CD14-positive monocyte (primary cell): ENCODE data around the gene RNF10. TPM values are rescaled to one million over a fixed set of nuclear protein-coding genes. Genes with fewer than 3 reads are reported as not detected.

Experiments
- DNase-seq, 3 donors: peaks; one replicate each; pipeline ENCODE4 v3.0.0-alpha.2; 2011 to 2022
- H2AFZ ChIP-seq: 2 replicates; pipeline ENCODE4 v1.6.0; 2012; ENCODE audit warnings: mild to moderate bottlenecking, low read depth, low read length, inconsistent platforms; ENCODE audit not compliant: insufficient read depth, poor library complexity, severe bottlenecking
- H3K27ac ChIP-seq, 2 donors: 1 replicate in 1 of 2; 2 replicates in 1 of 2; pipeline ENCODE4 v1.5.1; 2012 to 2013; ENCODE audit warnings: low read length in 2 of 2, control low read depth in 1 of 2, inconsistent platforms in 1 of 2, low read depth in 1 of 2, mild to moderate bottlenecking in 1 of 2
- H3K27me3 ChIP-seq, 2 donors: one replicate each; pipeline versions ENCODE4 v1.6.0 to v1.6.1; 2011 to 2013; ENCODE audit warnings: low read length in 2 of 2; ENCODE audit not compliant: control insufficient read depth in 2 of 2, insufficient read depth in 2 of 2
- H3K36me3 ChIP-seq, 2 donors: replicated peaks in 1 of 2; 1 replicate in 1 of 2; 2 replicates in 1 of 2; pipeline versions ENCODE4 v1.5.1 to v1.6.1; 2012 to 2013; ENCODE audit warnings: low read length in 2 of 2, control low read depth in 1 of 2, inconsistent platforms in 1 of 2, mild to moderate bottlenecking in 1 of 2; ENCODE audit not compliant: insufficient read depth in 2 of 2, control insufficient read depth in 1 of 2
- H3K4me1 ChIP-seq, 2 donors: 1 replicate in 1 of 2; 2 replicates in 1 of 2; pipeline versions ENCODE4 v1.5.1 to v1.6.1; 2012 to 2013; ENCODE audit warnings: low read length in 2 of 2, control low read depth in 1 of 2, inconsistent platforms in 1 of 2, mild to moderate bottlenecking in 1 of 2, moderate library complexity in 1 of 2; ENCODE audit not compliant: insufficient read depth in 2 of 2, control insufficient read depth in 1 of 2
- H3K4me2 ChIP-seq: replicated peaks from 2 replicates; pipeline ENCODE3; 2012; ENCODE audit warnings: low read length, moderate library complexity, mild to moderate bottlenecking; ENCODE audit not compliant: poor library complexity, severe bottlenecking; ENCODE audit errors: extremely low read depth
- H3K4me3 ChIP-seq, 3 experiments: fragments of 200-600 bp in 1 of 3; sonication (generic) in 1 of 3; replicated peaks in 1 of 3; 1 replicate in 2 of 3; 2 replicates in 1 of 3; pipeline ENCODE4 v1.5.1; 2011 to 2013; ENCODE audit warnings: low read length in 3 of 3, mild to moderate bottlenecking in 3 of 3, control low read depth in 2 of 3, low read depth in 2 of 3, inconsistent platforms in 1 of 3, moderate library complexity in 1 of 3
- H3K79me2 ChIP-seq: 2 replicates; pipeline ENCODE4 v1.6.0; 2012; ENCODE audit warnings: mild to moderate bottlenecking, control low read depth, inconsistent platforms, low read length, moderate library complexity; ENCODE audit not compliant: insufficient read depth
- H3K9ac ChIP-seq: 2 replicates; pipeline ENCODE4 v1.6.0; 2017; ENCODE audit warnings: low read length, mild to moderate bottlenecking; ENCODE audit not compliant: insufficient read depth, poor library complexity, severe bottlenecking
- H3K9me3 ChIP-seq, 2 donors: replicated peaks in 1 of 2; 1 replicate in 1 of 2; 2 replicates in 1 of 2; pipeline versions ENCODE4 v1.5.1 to v1.6.1; 2012 to 2013; ENCODE audit warnings: low read length in 2 of 2, control low read depth in 1 of 2; ENCODE audit not compliant: control insufficient read depth in 1 of 2, insufficient read depth in 1 of 2
- H4K20me1 ChIP-seq: 2 replicates; pipeline ENCODE4 v1.6.0; 2012; ENCODE audit warnings: mild to moderate bottlenecking, low read length, control low read depth, moderate library complexity; ENCODE audit not compliant: insufficient read depth
- H3K27ac Mint-ChIP-seq, 7 donors: one replicate each; pipeline ENCODE4 v1.8.0; 2020; ENCODE audit warnings: mild to moderate bottlenecking in 7 of 7, mixed read lengths in 7 of 7, moderate library complexity in 6 of 7, inconsistent platforms in 2 of 7
- H3K27me3 Mint-ChIP-seq, 3 donors: one replicate each; pipeline ENCODE4 v1.8.0; 2021 to 2022; ENCODE audit warnings: low read depth in 3 of 3, mild to moderate bottlenecking in 3 of 3, mixed read lengths in 3 of 3, moderate library complexity in 3 of 3, inconsistent platforms in 1 of 3
- H3K36me3 Mint-ChIP-seq, 2 donors: one replicate each; pipeline ENCODE4 v1.8.0; 2020; ENCODE audit warnings: mixed read lengths in 2 of 2, inconsistent platforms in 1 of 2, mild to moderate bottlenecking in 1 of 2
- H3K4me1 Mint-ChIP-seq: one replicate; pipeline ENCODE4 v1.8.0; 2020; ENCODE audit warnings: mild to moderate bottlenecking, mixed read lengths
- H3K4me3 Mint-ChIP-seq, 2 donors: one replicate each; pipeline ENCODE4 v1.8.0; 2020; ENCODE audit warnings: mild to moderate bottlenecking in 2 of 2, mixed read lengths in 2 of 2, moderate library complexity in 1 of 2
- H3K9me3 Mint-ChIP-seq, 7 donors: one replicate each; pipeline ENCODE4 v1.8.0; 2020 to 2022; ENCODE audit warnings: mixed read lengths in 7 of 7, mild to moderate bottlenecking in 6 of 7, moderate library complexity in 6 of 7, inconsistent platforms in 2 of 7
- WGBS: methylation state at CpG from one replicate; pipeline ENCODE4 v1.1.5; 2013; ENCODE audit warnings: missing lambda C conversion rate; ENCODE audit not compliant: insufficient coverage; 5-methylcytosine and 5-hydroxymethylcytosine counted together
- intact Hi-C, 2 donors: fragments of 100-400 bp; cut with micrococcal nuclease; formaldehyde crosslinking; loops; one replicate each; pipeline versions ENCODE4 v1.15.0 to v1.15.1; 2023
- polyA plus RNA-seq, 3 donors: library from polyadenylated mRNA; depleted of rRNA in 1 of 3; unstranded in 2 of 3; stranded (reverse) in 1 of 3; fragments of 300-500 nt in 2 of 3; fragments of >200 nt in 1 of 3; fragmentation: Illumina TruSeq in 2 of 3; gene quantifications; 1 replicate in 2 of 3; 2 replicates in 1 of 3; pipeline ENCODE4 v1.2.3, GENCODE V29; 2012 to 2021
- TF ChIP-seq, protein P1 (sequence below): fragments of 200-600 bp; IDR thresholded peaks from one replicate; pipeline ENCODE4 v1.8.0; 2022; ENCODE audit warnings: antibody characterized with exemption, mild to moderate bottlenecking

The RNF10 gene
- polyA plus RNA-seq, 3 donors = 62.4 to 178 (median 106) TPM

DNA sequence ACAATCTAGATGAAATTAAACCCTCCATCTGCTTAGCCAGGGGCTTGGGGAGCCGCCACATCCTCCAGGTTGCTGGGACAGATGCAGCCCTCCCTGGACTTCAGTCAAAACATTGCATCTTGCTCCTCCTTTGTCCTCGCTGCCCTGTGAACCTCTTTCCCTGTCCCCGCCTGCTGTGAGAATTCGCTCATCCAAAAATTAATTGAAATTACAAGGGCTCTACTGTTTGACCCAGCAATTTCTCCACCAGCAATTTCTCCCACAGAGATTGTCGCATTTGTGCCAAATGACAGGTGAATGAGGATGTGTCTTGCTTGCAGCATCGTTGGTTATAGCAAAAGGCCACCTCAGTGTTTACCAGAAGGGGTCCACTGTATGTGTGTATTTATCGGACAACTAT is 52.0 kb downstream of the RNF10 start:
- H3K4me1 ChIP-seq = peaks cover 18 to 31% of the 10 kb centered on the region in 2 donors
- Mint-ChIP-seq H3K36me3 (peaks cover 0 to 2% of the 10 kb centered on the region in 2 donors), H3K27ac (no peak overlapping the region), H3K9me3 (peaks cover 0 to 11% (median 0%) of the 10 kb centered on the region in 7 donors), H3K4me3 (peak overlapping the region in 1 of 2 donors; percentile 35), H3K27me3 (peaks cover 27 to 41% (median 30%) of the 10 kb centered on the region in 3 donors), H3K4me1 (peaks cover 23% of the 10 kb centered on the region)
- TF ChIP-seq, protein P1, sequence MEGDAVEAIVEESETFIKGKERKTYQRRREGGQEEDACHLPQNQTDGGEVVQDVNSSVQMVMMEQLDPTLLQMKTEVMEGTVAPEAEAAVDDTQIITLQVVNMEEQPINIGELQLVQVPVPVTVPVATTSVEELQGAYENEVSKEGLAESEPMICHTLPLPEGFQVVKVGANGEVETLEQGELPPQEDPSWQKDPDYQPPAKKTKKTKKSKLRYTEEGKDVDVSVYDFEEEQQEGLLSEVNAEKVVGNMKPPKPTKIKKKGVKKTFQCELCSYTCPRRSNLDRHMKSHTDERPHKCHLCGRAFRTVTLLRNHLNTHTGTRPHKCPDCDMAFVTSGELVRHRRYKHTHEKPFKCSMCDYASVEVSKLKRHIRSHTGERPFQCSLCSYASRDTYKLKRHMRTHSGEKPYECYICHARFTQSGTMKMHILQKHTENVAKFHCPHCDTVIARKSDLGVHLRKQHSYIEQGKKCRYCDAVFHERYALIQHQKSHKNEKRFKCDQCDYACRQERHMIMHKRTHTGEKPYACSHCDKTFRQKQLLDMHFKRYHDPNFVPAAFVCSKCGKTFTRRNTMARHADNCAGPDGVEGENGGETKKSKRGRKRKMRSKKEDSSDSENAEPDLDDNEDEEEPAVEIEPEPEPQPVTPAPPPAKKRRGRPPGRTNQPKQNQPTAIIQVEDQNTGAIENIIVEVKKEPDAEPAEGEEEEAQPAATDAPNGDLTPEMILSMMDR = no peak
- no peak overlapping the region for H3K4me3 ChIP-seq
- no peak for DNase-seq
- H3K9ac ChIP-seq = no peak overlapping the region
- no peaks in the 10 kb centered on the region for H3K79me2 ChIP-seq
- no peaks in the 10 kb centered on the region for H4K20me1 ChIP-seq
- peaks cover 3 to 23% of the 10 kb centered on the region in 2 donors for H3K27me3 ChIP-seq
- intact Hi-C loops = no loop called here
- H3K27ac ChIP-seq = no peak overlapping the region
- no peak overlapping the region for H3K4me2 ChIP-seq
- WGBS = 75% methylated on average over 4 of the region's 7 CpGs
- no peaks in the 10 kb centered on the region for H3K9me3 ChIP-seq
- H2AFZ ChIP-seq = no peak overlapping the region
- H3K36me3 ChIP-seq = no peaks in the 10 kb centered on the region

DNA sequence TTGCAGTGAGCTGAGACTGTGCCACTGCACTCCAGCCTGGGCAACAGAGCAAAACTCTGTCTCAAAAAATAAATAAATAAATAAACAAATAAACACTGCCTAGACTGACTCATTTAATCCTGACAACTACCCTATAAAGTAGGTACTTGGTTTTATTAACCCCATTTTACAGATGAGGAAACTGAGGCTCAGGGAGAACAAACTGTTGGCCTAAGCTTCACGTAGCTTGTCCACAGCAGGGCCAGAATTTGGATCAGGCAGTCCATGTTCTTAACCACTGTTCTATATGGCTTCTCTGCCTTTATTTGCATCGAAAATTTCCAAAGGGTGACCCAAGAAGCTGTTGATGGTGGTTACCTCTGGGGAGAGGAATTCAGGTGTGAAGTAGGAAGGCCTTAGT is 52.7 kb downstream of the RNF10 start:
- Histone ChIP-seq H3K27ac (no peak overlapping the region), H3K4me3 (no peak overlapping the region), H3K79me2 (no peaks in the 10 kb centered on the region), H2AFZ (no peak overlapping the region), H3K36me3 (no peaks in the 10 kb centered on the region), H3K9me3 (no peaks in the 10 kb centered on the region), H4K20me1 (no peaks in the 10 kb centered on the region), H3K4me2 (no peak overlapping the region), H3K9ac (no peak overlapping the region), H3K27me3 (peaks cover 3 to 23% of the 10 kb centered on the region in 2 donors), H3K4me1 (peaks cover 13 to 28% of the 10 kb centered on the region in 2 donors)
- Mint-ChIP-seq H3K36me3 (peaks cover 0 to 2% of the 10 kb centered on the region in 2 donors), H3K4me1 (peaks cover 22% of the 10 kb centered on the region), H3K9me3 (peaks cover 0 to 11% (median 0%) of the 10 kb centered on the region in 7 donors), H3K27me3 (peaks cover 30 to 40% (median 30%) of the 10 kb centered on the region in 3 donors), H3K4me3 (no peak overlapping the region), H3K27ac (no peak overlapping the region)
- 100% methylated on average over 1 of the region's 2 CpGs for WGBS
- TF ChIP-seq, protein P1 = no peak
- DNase-seq = no peak
- intact Hi-C loops = no loop called here
